Keratinocyte (primary cell): ENCODE measurements around the gene RAP1GAP2. TPM values are rescaled to one million over a fixed set of nuclear protein-coding genes. Genes with fewer than 3 reads are reported as not detected.

ENCODE experiments used
- DNase-seq: peaks from one replicate; pipeline ENCODE4 v3.0.0-alpha.2; 2011; ENCODE audit warnings: low read depth, missing footprints, low spot score
- FAIRE-seq: peaks from 2 replicates; lab custom pipeline; 2011; peaks lifted over from hg19 to GRCh38; lab: Jason Lieb, UNC
- H2AFZ ChIP-seq: 2 replicates; pipeline ENCODE4 v1.6.0; 2012; ENCODE audit warnings: low read length, control low read depth, inconsistent platforms; ENCODE audit not compliant: control insufficient read depth
- H3K27ac ChIP-seq: 2 replicates; pipeline ENCODE4 v1.5.1; 2011; ENCODE audit warnings: low read length; ENCODE audit not compliant: control insufficient read depth, insufficient read depth
- H3K27me3 ChIP-seq: 3 replicates; pipeline ENCODE4 v1.6.0; 2011; ENCODE audit warnings: low read length; ENCODE audit not compliant: control insufficient read depth, insufficient read depth; ENCODE audit errors: extremely low read depth
- H3K36me3 ChIP-seq, 2 experiments: 2 replicates in 1 of 2; 3 replicates in 1 of 2; pipeline ENCODE4 v1.5.1; 2011; ENCODE audit warnings: low read length in 2 of 2, mild to moderate bottlenecking in 1 of 2; ENCODE audit not compliant: control insufficient read depth in 2 of 2, insufficient read depth in 2 of 2; ENCODE audit errors: extremely low read depth in 1 of 2
- H3K4me1 ChIP-seq: 3 replicates; pipeline ENCODE4 v1.5.1; 2011; ENCODE audit warnings: low read length; ENCODE audit not compliant: control insufficient read depth, insufficient read depth; ENCODE audit errors: extremely low read depth
- H3K4me2 ChIP-seq: 3 replicates; pipeline ENCODE4 v1.6.0; 2011; ENCODE audit warnings: low read depth, low read length; ENCODE audit not compliant: control insufficient read depth, insufficient read depth; ENCODE audit errors: extremely low read depth
- H3K4me3 ChIP-seq, 3 experiments: fragments of 200-600 bp in 1 of 3; sonication (generic) in 1 of 3; 2 replicates in 2 of 3; 3 replicates in 1 of 3; pipeline ENCODE4 v1.5.1; 2011 to 2016; ENCODE audit warnings: low read length in 3 of 3, mild to moderate bottlenecking in 3 of 3, control low read depth in 2 of 3, inconsistent platforms in 1 of 3, low read depth in 1 of 3, mixed read lengths in 1 of 3, mixed run types in 1 of 3, moderate library complexity in 1 of 3; ENCODE audit not compliant: control insufficient read depth in 2 of 3, insufficient read depth in 2 of 3; ENCODE audit errors: extremely low read depth in 1 of 3
- H3K79me2 ChIP-seq: 2 replicates; pipeline ENCODE4 v1.6.0; 2012; ENCODE audit warnings: low read length; ENCODE audit not compliant: control insufficient read depth, insufficient read depth
- H3K9ac ChIP-seq: 3 replicates; pipeline ENCODE4 v1.6.0; 2011; ENCODE audit warnings: low read length; ENCODE audit not compliant: control insufficient read depth, insufficient read depth; ENCODE audit errors: extremely low read depth
- H3K9me1 ChIP-seq: 3 replicates; pipeline ENCODE4 v1.6.0; 2011; ENCODE audit warnings: low read length; ENCODE audit not compliant: control insufficient read depth, insufficient read depth; ENCODE audit errors: extremely low read depth
- H3K9me3 ChIP-seq: 2 replicates; pipeline ENCODE4 v1.5.1; 2012; ENCODE audit warnings: low read depth, low read length; ENCODE audit not compliant: control insufficient read depth
- H4K20me1 ChIP-seq: 3 replicates; pipeline ENCODE4 v1.6.0; 2011; ENCODE audit warnings: low read length; ENCODE audit not compliant: control insufficient read depth, insufficient read depth; ENCODE audit errors: extremely low read depth
- CTCF ChIP-seq, 3 experiments: IDR thresholded peaks in 1 of 3; conservative IDR thresholded peaks in 1 of 3; optimal IDR thresholded peaks in 1 of 3; 2 replicates in 2 of 3; 3 replicates in 1 of 3; pipeline versions ENCODE3 to v1.5.1; 2011; ENCODE audit warnings: low read length in 3 of 3, mild to moderate bottlenecking in 3 of 3, moderate library complexity in 2 of 3, control low read depth in 1 of 3, inconsistent platforms in 1 of 3; ENCODE audit not compliant: insufficient read depth in 2 of 3; ENCODE audit errors: extremely low read depth in 1 of 3
- EZH2 ChIP-seq: IDR thresholded peaks from one replicate; pipeline ENCODE4 v1.6.1; 2012; ENCODE audit warnings: inconsistent platforms, mild to moderate bottlenecking, low read length, moderate library complexity
- dilution Hi-C: fragments of 300-500 bp; cut with MboI; formaldehyde crosslinking; loops from one replicate; pipeline ENCODE4 v1.7.0; 2020; ENCODE audit warnings: low sequenced_read_pairs; ENCODE audit not compliant: extremely low pct_ligation_motif_present
- polyA plus RNA-seq, 5 experiments: library from polyadenylated mRNA; depleted of rRNA in 3 of 5; stranded (reverse) in 3 of 5; stranded (forward) in 1 of 5; unstranded in 1 of 5; fragments of >200 nt; gene quantifications; 1 replicate in 1 of 5; 2 replicates in 3 of 5; 3 replicates in 1 of 5; pipeline versions ENCODE4 v1.2.1 to v1.2.3, GENCODE V29; 2011 to 2012; ENCODE audit warnings: missing spikeins in 2 of 5, low read depth in 1 of 5, low replicate concordance in 1 of 5

RAP1GAP2 gene
- polyA plus RNA-seq, 1 donor (not counting 4 experiments of a cell fraction or from before 2014, with no cell fraction given) = 13.6 TPM

- no peak overlapping the region for H3K27ac ChIP-seq
- H3K9me3 ChIP-seq = no peaks in the 10 kb centered on the region
- TF ChIP-seq EZH2 = no peak
- no peak for TF ChIP-seq CTCF (optimal IDR thresholded peaks at IDR 0.05 in 1 of 3, IDR thresholded peaks at IDR 0.05 in 1 of 3, conservative IDR thresholded peaks at IDR 0.05 in 1 of 3; ENCODE audit: extremely low read depth in 1 of 3, insufficient read depth in 2 of 3, low read length in 3 of 3)
Observed at GRCh38 chr17:3002538-3003295, 206.5 kb downstream of the RAP1GAP2 start.

GRCh38 chr17:3003296-3004149, 207.3 kb downstream of the RAP1GAP2 start:
- H3K27ac ChIP-seq = no peak overlapping the region
- dilution Hi-C loops = no loop called here

More at GRCh38 chr17:3002538-3003295, 206.5 kb downstream of the RAP1GAP2 start:
- Histone ChIP-seq H4K20me1 (no peaks in the 10 kb centered on the region), H3K36me3 (peaks cover 29 to 37% of the 10 kb centered on the region in 2 experiments), H3K79me2 (no peaks in the 10 kb centered on the region), H3K27me3 (no peaks in the 10 kb centered on the region), H3K9me1 (no peaks in the 10 kb centered on the region), H3K4me1 (peaks cover 28% of the 10 kb centered on the region), H3K4me3 (no peak overlapping the region), H2AFZ (no peak overlapping the region), H3K9ac (no peak overlapping the region), H3K4me2 (no peak overlapping the region)
- no peak for FAIRE-seq
- DNase-seq = no peak
- dilution Hi-C loops = no loop called here

More at GRCh38 chr17:3003296-3004149, 207.3 kb downstream of the RAP1GAP2 start:
- H3K4me1 ChIP-seq = peaks cover 21% of the 10 kb centered on the region
- no peak for TF ChIP-seq EZH2
- TF ChIP-seq CTCF (optimal IDR thresholded peaks at IDR 0.05 in 1 of 3, IDR thresholded peaks at IDR 0.05 in 1 of 3, conservative IDR thresholded peaks at IDR 0.05 in 1 of 3; ENCODE audit: extremely low read depth in 1 of 3, insufficient read depth in 2 of 3, low read length in 3 of 3) = no peak
- no peaks in the 10 kb centered on the region for H4K20me1 ChIP-seq
- H3K4me2 ChIP-seq = peak overlapping the region; percentile 62
- no peak overlapping the region for H2AFZ ChIP-seq
- DNase-seq (no peak), FAIRE-seq (no peak)
- H3K9ac ChIP-seq = peak overlapping the region; percentile 69
- H3K27me3 ChIP-seq = no peaks in the 10 kb centered on the region
- no peaks in the 10 kb centered on the region for H3K9me1 ChIP-seq
- H3K9me3 ChIP-seq = no peaks in the 10 kb centered on the region
- peaks cover 29 to 39% of the 10 kb centered on the region in 2 experiments for H3K36me3 ChIP-seq
- H3K4me3 ChIP-seq = no peak overlapping the region
- H3K79me2 ChIP-seq = no peaks in the 10 kb centered on the region
